ENCODE results near the gene SLC6A11. TPM values are rescaled to one million over a fixed set of nuclear protein-coding genes. Genes with fewer than 3 reads are reported as not detected.

SLC6A11 gene
- total RNA-seq, 1 experiment from 2014 or later: not detected

DNA sequence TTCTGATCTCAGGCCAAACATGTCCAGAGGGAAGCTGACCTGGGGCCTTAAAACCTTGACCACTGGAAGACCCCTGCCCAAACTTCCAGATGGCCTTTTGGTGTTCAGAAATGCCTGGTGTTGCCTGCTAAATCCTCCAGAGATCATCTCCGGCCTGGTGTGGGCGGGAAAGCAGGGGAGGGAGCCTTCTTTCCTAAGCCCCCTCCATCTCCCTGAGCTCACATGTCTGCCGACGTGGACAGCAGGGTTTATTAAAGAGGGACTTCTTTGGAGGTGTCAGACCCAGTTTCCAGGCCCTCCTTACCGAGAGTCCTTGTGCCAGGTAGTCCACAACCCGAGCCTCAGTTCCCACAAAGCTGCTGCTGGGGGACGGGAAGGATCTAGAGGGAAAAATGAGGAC, 120.7 kb downstream of the SLC6A11 start:
- Histone ChIP-seq H3K27ac (no peak overlapping the region), H3K4me3 (no peak overlapping the region), H3K79me2 (ENCODE audit: low read depth) (no peaks in the 10 kb centered on the region), H3K4me2 (no peak overlapping the region), H2AFZ (no peak overlapping the region), H4K20me1 (ENCODE audit: insufficient read depth) (no peaks in the 10 kb centered on the region), H3K9me2 (ENCODE audit: insufficient read depth) (no peaks in the 10 kb centered on the region), H3K9me3 (ENCODE audit: insufficient read depth, low read depth) (no peaks in the 10 kb centered on the region), H3K27me3 (ENCODE audit: insufficient read depth, low read depth) (peaks cover 99% of the 10 kb centered on the region), H3K36me3 (ENCODE audit: low read depth) (no peaks in the 10 kb centered on the region), H3F3A (ENCODE audit: insufficient read depth, low read depth) (no peaks in the 10 kb centered on the region), H3K4me1 (replicated peaks; ENCODE audit: insufficient read depth) (no peaks in the 10 kb centered on the region)
- ChIA-PET POLR2A (ENCODE audit: unreplicated experiment) (no interaction called here), CTCF (no interaction called here)
- intact Hi-C loops (cut with micrococcal nuclease; ENCODE audit: unreplicated experiment): no loop called here
- BruUV-seq (replicated peaks): no TSS peak
- TF ChIP-seq, protein P1, sequence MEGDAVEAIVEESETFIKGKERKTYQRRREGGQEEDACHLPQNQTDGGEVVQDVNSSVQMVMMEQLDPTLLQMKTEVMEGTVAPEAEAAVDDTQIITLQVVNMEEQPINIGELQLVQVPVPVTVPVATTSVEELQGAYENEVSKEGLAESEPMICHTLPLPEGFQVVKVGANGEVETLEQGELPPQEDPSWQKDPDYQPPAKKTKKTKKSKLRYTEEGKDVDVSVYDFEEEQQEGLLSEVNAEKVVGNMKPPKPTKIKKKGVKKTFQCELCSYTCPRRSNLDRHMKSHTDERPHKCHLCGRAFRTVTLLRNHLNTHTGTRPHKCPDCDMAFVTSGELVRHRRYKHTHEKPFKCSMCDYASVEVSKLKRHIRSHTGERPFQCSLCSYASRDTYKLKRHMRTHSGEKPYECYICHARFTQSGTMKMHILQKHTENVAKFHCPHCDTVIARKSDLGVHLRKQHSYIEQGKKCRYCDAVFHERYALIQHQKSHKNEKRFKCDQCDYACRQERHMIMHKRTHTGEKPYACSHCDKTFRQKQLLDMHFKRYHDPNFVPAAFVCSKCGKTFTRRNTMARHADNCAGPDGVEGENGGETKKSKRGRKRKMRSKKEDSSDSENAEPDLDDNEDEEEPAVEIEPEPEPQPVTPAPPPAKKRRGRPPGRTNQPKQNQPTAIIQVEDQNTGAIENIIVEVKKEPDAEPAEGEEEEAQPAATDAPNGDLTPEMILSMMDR (conservative IDR thresholded peaks at IDR 0.05): no peak
- no peak for TF ChIP-seq EZH2 (IDR thresholded peaks at IDR 0.05; ENCODE audit: low read depth)
- no peak for DNase-seq

DNA sequence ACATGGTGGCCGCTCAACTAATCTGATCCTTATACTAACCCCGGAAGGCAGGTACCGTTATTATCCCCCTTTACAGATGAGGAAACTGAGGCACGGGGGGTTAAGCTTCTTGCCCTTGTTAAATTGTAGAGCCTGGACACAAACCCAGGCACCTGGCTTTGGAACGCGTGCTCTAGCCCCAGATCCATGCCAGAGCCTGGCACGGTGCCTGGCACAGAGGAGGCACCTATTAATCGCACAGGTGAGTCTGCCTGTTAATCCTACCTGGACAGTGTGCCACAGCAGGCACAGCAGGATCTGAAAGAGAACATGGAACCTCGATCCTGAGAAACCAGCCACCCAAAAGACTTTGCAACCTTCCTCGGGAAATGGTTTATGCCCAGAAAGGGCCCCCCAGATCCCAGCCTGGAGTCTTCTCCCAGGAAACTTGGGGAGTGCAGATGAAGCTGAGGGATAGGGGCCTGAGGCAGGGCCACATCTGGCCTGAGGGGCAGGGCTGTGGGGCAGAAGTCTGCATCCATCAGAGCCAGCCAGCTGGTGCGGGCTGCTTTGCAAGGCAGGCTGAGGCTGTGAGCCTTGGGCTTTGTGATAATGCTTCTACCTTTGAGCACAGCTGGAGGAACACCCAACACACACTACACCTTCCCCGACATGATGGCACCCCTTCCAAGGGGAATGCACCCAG, 121.3 kb downstream of the SLC6A11 start:
- H3K9me3 ChIP-seq (ENCODE audit: insufficient read depth, low read depth): no peaks in the 10 kb centered on the region
- H3F3A ChIP-seq (ENCODE audit: insufficient read depth, low read depth): no peaks in the 10 kb centered on the region
- ChIA-PET POLR2A (ENCODE audit: unreplicated experiment) (no interaction called here), CTCF (no interaction called here)
- H3K4me3 ChIP-seq: no peak overlapping the region
- no peaks in the 10 kb centered on the region for H3K9me2 ChIP-seq (ENCODE audit: insufficient read depth)
- no peak overlapping the region for H3K27ac ChIP-seq
- no peak overlapping the region for H3K4me2 ChIP-seq
- H4K20me1 ChIP-seq (ENCODE audit: insufficient read depth): no peaks in the 10 kb centered on the region
- H3K36me3 ChIP-seq (ENCODE audit: low read depth): no peaks in the 10 kb centered on the region
- BruUV-seq (replicated peaks): no TSS peak
- intact Hi-C loops (cut with micrococcal nuclease; ENCODE audit: unreplicated experiment): no loop called here
- H3K79me2 ChIP-seq (ENCODE audit: low read depth): no peaks in the 10 kb centered on the region
- H2AFZ ChIP-seq: no peak overlapping the region
- no peak for DNase-seq
- TF ChIP-seq, protein P1 (conservative IDR thresholded peaks at IDR 0.05): no peak
- no peak for TF ChIP-seq EZH2 (IDR thresholded peaks at IDR 0.05; ENCODE audit: low read depth)
- H3K27me3 ChIP-seq (ENCODE audit: insufficient read depth, low read depth): peaks cover 99% of the 10 kb centered on the region
- no peaks in the 10 kb centered on the region for H3K4me1 ChIP-seq (replicated peaks; ENCODE audit: insufficient read depth)

DNA sequence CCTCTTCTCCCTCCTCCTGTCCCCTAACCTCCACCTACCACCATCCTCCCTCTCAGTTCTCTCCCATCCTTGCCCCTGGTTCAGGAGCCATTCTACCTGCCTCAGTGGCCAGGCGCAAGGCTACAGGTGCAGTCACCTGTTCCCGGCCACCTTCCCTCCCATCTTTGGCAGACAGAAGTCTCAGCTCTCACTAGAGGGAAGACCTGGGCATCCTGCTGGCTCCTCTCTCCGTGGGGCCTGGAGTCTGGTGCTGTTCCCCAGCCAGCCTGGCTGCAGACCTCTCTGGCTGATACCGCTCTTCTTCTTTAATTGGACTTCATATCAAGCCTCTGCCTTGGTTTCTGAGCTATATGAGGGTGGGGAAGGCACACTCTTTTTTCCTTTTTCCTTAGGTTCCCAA, 123.5 kb downstream of the SLC6A11 start:
- no peaks in the 10 kb centered on the region for H3K9me2 ChIP-seq (ENCODE audit: insufficient read depth)
- no peak overlapping the region for H3K4me3 ChIP-seq
- ChIA-PET POLR2A (ENCODE audit: unreplicated experiment) (no interaction called here), CTCF (no interaction called here)
- H3K4me1 ChIP-seq (replicated peaks; ENCODE audit: insufficient read depth): no peaks in the 10 kb centered on the region
- DNase-seq: no peak
- H3K36me3 ChIP-seq (ENCODE audit: low read depth): no peaks in the 10 kb centered on the region
- H3K27me3 ChIP-seq (ENCODE audit: insufficient read depth, low read depth): peaks cover 80% of the 10 kb centered on the region
- no peak overlapping the region for H2AFZ ChIP-seq
- no TSS peak for BruUV-seq (replicated peaks)
- no peak for TF ChIP-seq EZH2 (IDR thresholded peaks at IDR 0.05; ENCODE audit: low read depth)
- TF ChIP-seq, protein P1 (conservative IDR thresholded peaks at IDR 0.05): no peak
- H3K9me3 ChIP-seq (ENCODE audit: insufficient read depth, low read depth): no peaks in the 10 kb centered on the region; the same call in 1 of the 2 replicates
- H3K27ac ChIP-seq: no peak overlapping the region
- H3F3A ChIP-seq (ENCODE audit: insufficient read depth, low read depth): no peaks in the 10 kb centered on the region
- H3K4me2 ChIP-seq: no peak overlapping the region
- intact Hi-C loops (cut with micrococcal nuclease; ENCODE audit: unreplicated experiment): no loop called here
- no peaks in the 10 kb centered on the region for H3K79me2 ChIP-seq (ENCODE audit: low read depth)
- H4K20me1 ChIP-seq (ENCODE audit: insufficient read depth): no peaks in the 10 kb centered on the region
